ENCODE data around the gene RNF213. TPM values are rescaled to one million over a fixed set of nuclear protein-coding genes. Genes with fewer than 3 reads are reported as not detected.

RNF213 gene
- total and polyA plus RNA-seq, 4 donors, result 18.2 to 104 (median 33.5) TPM

DNA sequence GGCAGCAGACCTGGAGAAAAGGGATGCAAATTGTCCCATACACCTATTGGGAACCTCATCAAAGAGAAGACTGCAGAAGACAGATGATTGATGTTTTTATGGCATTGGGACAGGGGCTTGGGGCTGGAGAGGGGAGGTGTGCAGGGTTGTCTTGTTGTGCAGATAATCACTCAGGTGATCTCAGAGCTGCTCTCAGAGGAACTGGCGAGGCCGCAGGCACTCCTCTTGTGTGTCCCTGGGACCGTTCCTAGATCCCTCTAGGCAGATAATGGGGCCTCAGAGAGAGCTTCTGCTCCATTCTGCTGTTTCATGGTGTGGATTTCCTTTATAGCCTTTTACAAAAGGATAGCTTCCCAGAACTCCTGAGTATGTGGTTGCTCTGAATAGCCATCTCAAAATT, 1.6 kb downstream of the RNF213 start (continued):
- TF ChIP-seq REST (IDR thresholded peaks at IDR 0.05) (no peak), NR2F2 (IDR thresholded peaks at IDR 0.05) (no peak)

DNA sequence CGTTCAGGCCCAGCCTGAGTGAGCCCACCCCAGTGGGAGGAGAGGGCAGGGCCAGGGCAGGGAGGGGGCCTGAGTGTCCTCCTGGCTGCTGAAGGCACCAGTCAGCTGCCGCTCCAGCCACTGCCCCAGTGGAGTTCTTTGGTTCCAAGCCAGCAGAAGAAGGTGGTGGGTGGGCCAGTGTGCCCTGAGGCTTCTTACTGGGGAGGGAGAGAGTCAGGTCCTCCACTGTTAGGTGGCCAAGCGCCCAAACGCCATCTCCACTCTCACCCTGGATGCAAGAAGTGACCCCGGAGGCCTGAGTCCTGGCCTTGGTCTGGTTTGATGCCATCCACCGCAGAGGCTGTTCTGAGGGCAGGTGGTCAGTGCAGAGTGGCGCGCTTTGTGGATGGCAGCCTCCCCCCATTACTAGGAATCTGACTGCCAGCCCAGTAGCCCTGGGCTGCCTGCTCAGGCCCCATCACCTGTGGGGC, 2.2 kb downstream of the RNF213 start:
- H3K27me3 ChIP-seq (ENCODE audit: control insufficient read depth in 4 of 4, insufficient read depth in 4 of 4, low read length in 3 of 4), result no peaks in the 10 kb centered on the region
- H3K4me1 ChIP-seq (ENCODE audit: control insufficient read depth in 4 of 4, insufficient read depth in 4 of 4, low read length in 3 of 4), result peaks cover 14 to 40% (median 33%) of the 10 kb centered on the region in 4 donors
- H3K9me3 ChIP-seq (ENCODE audit: control insufficient read depth in 4 of 4, low read length in 3 of 4), result no peaks in the 10 kb centered on the region
- DNase-seq (ENCODE audit: low spot score), result no peak
- 84% methylated on average over 8 of the region's 8 CpGs for WGBS
- no peak overlapping the region for H3K9ac ChIP-seq (ENCODE audit: low read depth in 1 of 2, low read length in 2 of 2)
- peak overlapping the region; percentile 99 to 100 for H3K27ac ChIP-seq (ENCODE audit: low read depth in 1 of 2, low read length in 2 of 2)
- peak overlapping the region in 1 of 3 donors; percentile 24 for H3K4me3 ChIP-seq (ENCODE audit: low read depth in 1 of 3, low read length in 3 of 3)
- TF ChIP-seq CTCF (IDR thresholded peaks at IDR 0.05; ENCODE audit: low read depth, low read length, missing input control), result no peak
- TF ChIP-seq RAD21 (IDR thresholded peaks at IDR 0.05), result no peak
- no peak for TF ChIP-seq SP1 (IDR thresholded peaks at IDR 0.05)
- no peak for TF ChIP-seq REST (IDR thresholded peaks at IDR 0.05)
- no peak for TF ChIP-seq FOXA1 (IDR thresholded peaks at IDR 0.05)
- no peak for TF ChIP-seq NR2F2 (IDR thresholded peaks at IDR 0.05)
- no peak for TF ChIP-seq ATF3 (IDR thresholded peaks at IDR 0.05)
- no peak for TF ChIP-seq YY1 (IDR thresholded peaks at IDR 0.05)
- no peak for TF ChIP-seq ZBTB33 (IDR thresholded peaks at IDR 0.05)
- TF ChIP-seq GABPA (IDR thresholded peaks at IDR 0.05 in 1 of 2, conservative IDR thresholded peaks at IDR 0.05 in 1 of 2), result no peak
- TF ChIP-seq JUND (IDR thresholded peaks at IDR 0.05), result no peak
- TF ChIP-seq MAX (IDR thresholded peaks at IDR 0.05), result no peak
- no peak for TF ChIP-seq FOXA2 (IDR thresholded peaks at IDR 0.05)
- no peak for TF ChIP-seq EGR1 (IDR thresholded peaks at IDR 0.05; ENCODE audit: low read depth in 2 of 2)
- TF ChIP-seq HNF4A (conservative IDR thresholded peaks at IDR 0.05), result no peak
- TF ChIP-seq TAF1 (conservative IDR thresholded peaks at IDR 0.05), result no peak
- TF ChIP-seq RXRA (IDR thresholded peaks at IDR 0.05), result no peak
- TF ChIP-seq HNF4G (IDR thresholded peaks at IDR 0.05), result no peak
- H3K36me3 ChIP-seq (ENCODE audit: control insufficient read depth in 4 of 4, insufficient read depth in 3 of 4, low read depth in 1 of 4, low read length in 3 of 4), result peaks cover 0 to 3% (median 2%) of the 10 kb centered on the region in 4 donors

Data from liver (tissue), 9 donors.